OCI-LY3 (cell line): ENCODE results near the gene ABLIM2.

ENCODE experiments used
- H2AFZ ChIP-seq: fragments of 200-600, 300-600 bp; shearing (Covaris generic); 2 replicates; pipeline ENCODE4 v1.6.0; 2014; ENCODE audit warnings: antibody characterized with exemption, low read depth, low read length
- H3K27ac ChIP-seq: fragments of 200-600, 300-600 bp; sonication (generic); 2 replicates; pipeline ENCODE4 v1.5.1; 2014; ENCODE audit warnings: mild to moderate bottlenecking, low read length, moderate library complexity, mixed read lengths
- H3K27me3 ChIP-seq: fragments of 200-600, 300-600 bp; sonication (generic); 2 replicates; pipeline ENCODE4 v1.6.1; 2014; ENCODE audit warnings: low read depth, low read length, mixed read lengths
- H3K36me3 ChIP-seq: fragments of 200-600, 300-600 bp; sonication (generic); replicated peaks from 2 replicates; pipeline ENCODE3; 2014; ENCODE audit warnings: low read depth, low read length, mixed read lengths
- H3K4me1 ChIP-seq: fragments of 300-600, 200-600 bp; sonication (generic); 2 replicates; pipeline ENCODE4 v1.6.1; 2014; ENCODE audit warnings: low read length, mixed read lengths
- H3K4me2 ChIP-seq: fragments of 200-600, 300-600 bp; sonication (generic); 2 replicates; pipeline ENCODE4 v1.6.1; 2014; ENCODE audit warnings: low read length, mixed read lengths
- H3K4me3 ChIP-seq: fragments of 300-600, 200-600 bp; sonication (generic); 2 replicates; pipeline ENCODE4 v1.5.1; 2014; ENCODE audit warnings: antibody characterized with exemption, mild to moderate bottlenecking, low read length, moderate library complexity
- H3K79me2 ChIP-seq: fragments of 300-600, 200-600 bp; shearing (Covaris generic); 2 replicates; pipeline ENCODE4 v1.6.1; 2014; ENCODE audit warnings: mild to moderate bottlenecking, low read length, mixed read lengths
- H3K9ac ChIP-seq: fragments of 300-600, 200-600 bp; shearing (Covaris generic); 2 replicates; pipeline ENCODE4 v1.6.0; 2014; ENCODE audit warnings: mild to moderate bottlenecking, low read length, moderate library complexity
- H3K9me3 ChIP-seq: fragments of 200-600, 300-600 bp; shearing (Covaris generic); 2 replicates; pipeline ENCODE4 v1.6.1; 2014; ENCODE audit warnings: low read length, mixed read lengths; ENCODE audit not compliant: insufficient read depth
- H4K20me1 ChIP-seq: fragments of 200-600, 300-600 bp; sonication (generic); 2 replicates; pipeline ENCODE4 v1.6.1; 2016; ENCODE audit warnings: low read length, mixed read lengths; ENCODE audit not compliant: insufficient read depth
- CTCF ChIP-seq: fragments of 200-600, 300-600 bp; sonication (generic); IDR thresholded peaks from 2 replicates; pipeline ENCODE4 v1.5.1; 2014; ENCODE audit warnings: antibody characterized with exemption, low read length, low read depth
- EZH2phosphoT487 ChIP-seq: fragments of 200-600 bp; shearing (Covaris generic); IDR thresholded peaks from 2 replicates; pipeline ENCODE4 v1.6.1; 2018; ENCODE audit warnings: antibody characterized with exemption, mixed run types, low read depth

Gene ABLIM2

DNA sequence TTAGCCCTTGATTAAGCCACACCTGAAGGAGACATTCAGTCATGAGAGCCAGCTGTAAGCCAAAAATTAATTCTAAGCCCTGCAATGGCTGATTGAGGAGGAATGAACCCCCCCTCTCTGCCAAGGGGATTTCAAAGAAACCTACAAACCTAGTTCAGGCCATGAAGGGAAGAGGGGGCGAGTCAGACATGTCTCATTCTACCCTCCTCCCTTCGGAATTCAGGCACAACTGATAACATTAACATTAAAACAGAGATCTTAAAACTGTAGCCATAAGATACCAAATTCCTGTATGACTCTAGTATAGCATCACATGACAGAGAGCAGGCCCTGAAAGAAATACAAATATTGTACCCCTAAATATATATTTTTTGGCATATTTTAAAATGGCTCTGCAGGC lies 178.6 kb downstream of the ABLIM2 start:
- H3K4me1 ChIP-seq: no peaks in the 10 kb centered on the region
- peaks cover 7% of the 10 kb centered on the region; the same call in 1 of the 2 replicates for H3K27me3 ChIP-seq
- H3K27ac ChIP-seq: no peak overlapping the region
- no peak overlapping the region for H3K4me3 ChIP-seq
- no peak overlapping the region for H3K9ac ChIP-seq
- H3K36me3 ChIP-seq: no peaks in the 10 kb centered on the region
- H2AFZ ChIP-seq: no peak overlapping the region
- H3K79me2 ChIP-seq: no peaks in the 10 kb centered on the region
- TF ChIP-seq CTCF (no peak), EZH2phosphoT487 (no peak)
- H3K9me3 ChIP-seq: no peaks in the 10 kb centered on the region
- no peaks in the 10 kb centered on the region for H4K20me1 ChIP-seq
- H3K4me2 ChIP-seq: no peak overlapping the region

- no peak overlapping the region for H3K9ac ChIP-seq
- no peaks in the 10 kb centered on the region for H3K79me2 ChIP-seq
- H3K36me3 ChIP-seq: no peaks in the 10 kb centered on the region
- no peak overlapping the region for H3K4me3 ChIP-seq
- H3K4me1 ChIP-seq: no peaks in the 10 kb centered on the region
- no peaks in the 10 kb centered on the region for H3K9me3 ChIP-seq
- H3K27ac ChIP-seq: no peak overlapping the region
- H3K27me3 ChIP-seq: peaks cover 7% of the 10 kb centered on the region; the same call in 1 of the 2 replicates
- H3K4me2 ChIP-seq: no peak overlapping the region
- H4K20me1 ChIP-seq: no peaks in the 10 kb centered on the region
- no peak overlapping the region for H2AFZ ChIP-seq
- TF ChIP-seq CTCF: no peak
- TF ChIP-seq EZH2phosphoT487: no peak
Measured at GRCh38 chr4:7979652-7979968, 179.0 kb downstream of the ABLIM2 start.

DNA sequence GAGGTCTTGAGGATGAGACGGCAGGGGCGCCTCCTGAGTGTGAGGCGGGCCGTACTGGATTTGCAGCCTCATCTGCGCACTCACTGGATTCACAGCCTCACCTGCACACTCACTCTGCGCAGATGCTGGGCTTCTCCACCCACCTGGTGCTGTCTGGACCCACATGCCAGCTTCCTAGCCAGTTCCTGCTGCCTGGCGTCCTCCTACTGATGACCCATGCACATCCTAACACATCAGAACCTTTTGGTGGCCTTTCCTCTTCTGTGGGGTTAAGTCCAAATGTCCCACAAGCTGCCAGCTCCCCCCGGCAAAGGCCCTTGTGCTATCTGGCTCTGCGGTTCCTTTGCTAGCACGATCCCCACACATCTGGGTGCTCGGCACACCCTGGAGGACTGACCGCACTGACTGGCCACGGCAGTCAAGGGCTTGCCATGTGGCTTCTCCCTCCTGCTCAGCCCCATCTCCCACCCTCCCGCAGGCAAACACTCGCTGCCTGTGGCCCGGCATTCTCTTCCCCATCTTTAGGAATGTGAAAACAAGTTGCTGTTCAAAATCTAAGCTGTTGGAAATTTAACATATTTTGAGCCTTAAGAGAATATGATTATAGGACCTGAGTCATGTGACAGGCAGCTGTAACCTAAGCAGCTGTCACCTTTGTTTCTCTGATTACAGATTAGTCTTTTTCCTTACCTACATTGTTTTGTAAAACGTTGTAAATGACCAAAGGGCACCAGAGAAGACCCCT lies 179.5 kb downstream of the ABLIM2 start:
- no peak for TF ChIP-seq CTCF
- no peak for TF ChIP-seq EZH2phosphoT487
- Histone ChIP-seq H4K20me1 (no peaks in the 10 kb centered on the region), H3K27me3 (peaks cover 7% of the 10 kb centered on the region; the same call in 1 of the 2 replicates), H3K4me2 (no peak overlapping the region), H3K4me1 (no peaks in the 10 kb centered on the region), H3K9ac (no peak overlapping the region), H3K4me3 (no peak overlapping the region), H3K36me3 (no peaks in the 10 kb centered on the region), H2AFZ (no peak overlapping the region), H3K79me2 (no peaks in the 10 kb centered on the region), H3K27ac (no peak overlapping the region), H3K9me3 (no peaks in the 10 kb centered on the region)

- Histone ChIP-seq H4K20me1 (no peaks in the 10 kb centered on the region), H3K9ac (no peak overlapping the region), H3K36me3 (no peaks in the 10 kb centered on the region), H3K4me1 (no peaks in the 10 kb centered on the region), H3K27me3 (peaks cover 7% of the 10 kb centered on the region; the same call in 1 of the 2 replicates), H3K27ac (no peak overlapping the region), H3K4me2 (no peak overlapping the region), H3K9me3 (no peaks in the 10 kb centered on the region), H3K79me2 (no peaks in the 10 kb centered on the region), H2AFZ (no peak overlapping the region), H3K4me3 (no peak overlapping the region)
- TF ChIP-seq CTCF (no peak), EZH2phosphoT487 (no peak)
Measured at GRCh38 chr4:7978489-7978888, 180.1 kb downstream of the ABLIM2 start.
